GM18526 (cell line): Measurements from ENCODE around the gene CMTM4.

Experiments used
- POLR2A ChIP-seq: IDR thresholded peaks from 3 replicates; pipeline ENCODE4 v1.6.1; 2011; ENCODE audit not compliant: insufficient read length; ENCODE audit errors: extremely low read depth

Gene CMTM4

GRCh38 chr16:66714654-66715307 lies 18.2 kb upstream of the CMTM4 start:
- no peak for TF ChIP-seq POLR2A

- TF ChIP-seq POLR2A: no peak
Measured at GRCh38 chr16:66714062-66714461, 17.5 kb upstream of the CMTM4 start.

GRCh38 chr16:66713076-66713475 lies 16.5 kb upstream of the CMTM4 start:
- TF ChIP-seq POLR2A: no peak

- TF ChIP-seq POLR2A: no peak
Measured at GRCh38 chr16:66712512-66712911, 16.0 kb upstream of the CMTM4 start.

GRCh38 chr16:66711581-66711980 lies 15.0 kb upstream of the CMTM4 start:
- no peak for TF ChIP-seq POLR2A

- no peak for TF ChIP-seq POLR2A
Measured at GRCh38 chr16:66706506-66706880, 9.9 kb upstream of the CMTM4 start.

- no peak for TF ChIP-seq POLR2A
Measured at GRCh38 chr16:66705790-66706505, 9.4 kb upstream of the CMTM4 start.

GRCh38 chr16:66703406-66704215 lies 7.1 kb upstream of the CMTM4 start:
- no peak for TF ChIP-seq POLR2A

- no peak for TF ChIP-seq POLR2A
Measured at GRCh38 chr16:66701516-66701915, 5.0 kb upstream of the CMTM4 start.

GRCh38 chr16:66701026-66701425 lies 4.5 kb upstream of the CMTM4 start:
- no peak for TF ChIP-seq POLR2A

GRCh38 chr16:66699898-66700297 lies 3.4 kb upstream of the CMTM4 start:
- TF ChIP-seq POLR2A: no peak

- TF ChIP-seq POLR2A: no peak
Measured at GRCh38 chr16:66698046-66698445, 1.5 kb upstream of the CMTM4 start.

GRCh38 chr16:66695935-66696668 lies 441 bp downstream of the CMTM4 start:
- no peak for TF ChIP-seq POLR2A

GRCh38 chr16:66695471-66695934 lies 1.0 kb downstream of the CMTM4 start:
- no peak for TF ChIP-seq POLR2A

GRCh38 chr16:66693149-66693548 lies 3.4 kb downstream of the CMTM4 start:
- TF ChIP-seq POLR2A: no peak
